HepG2 (cell line): ENCODE results near the gene RHOT2. TPM values are rescaled to one million over a fixed set of nuclear protein-coding genes. Genes with fewer than 3 reads are reported as not detected.

ENCODE experiments used
- ATAC-seq: fragments of 200-7000 bp; cut with Tn5 transposase; 3 replicates; pipeline ENCODE4 v1.9.1; 2020; ENCODE audit warnings: mild to moderate bottlenecking, moderate library complexity
- BruUV-seq: library from RNA; stranded (reverse); fragments of 400-500 nt; replicated peaks from 2 replicates; lab custom pipeline; 2021; lab: Mats Ljungman, UMichigan
- CTCF ChIA-PET: fragments of 300-600 bp; formaldehyde crosslinking; extraction: SDS; loops from one replicate; lab custom pipeline; 2021; ENCODE audit warnings: low total read pairs, inconsistent platforms, low intra/inter-chr PET ratio; lab: Yijun Ruan, JAX
- POLR2A ChIA-PET: fragments of 350-600 bp; sonication (Branson Sonifier 250); formaldehyde crosslinking; loops from one replicate; lab custom pipeline; 2020; ENCODE audit warnings: antibody characterized with exemption, inconsistent platforms; lab: Yijun Ruan, JAX
- DNase-seq: peaks from one replicate; pipeline ENCODE4 v3.0.0-alpha.2; 2015; ENCODE audit warnings: low spot score
- FAIRE-seq: peaks from 3 replicates; lab custom pipeline; 2011; peaks lifted over from hg19 to GRCh38; lab: Jason Lieb, UNC
- H2AFZ ChIP-seq: one replicate; pipeline ENCODE4 v1.6.1; 2011; ENCODE audit warnings: low read length, inconsistent platforms
- H3K27ac ChIP-seq: fragments of 300-600 bp; 3 replicates; pipeline ENCODE4 v1.8.0; 2011; ENCODE audit warnings: mixed run types, mild to moderate bottlenecking, mixed read lengths, low read length, inconsistent platforms; ENCODE audit not compliant: insufficient read depth; ENCODE audit errors: extremely low read length
- H3K27me3 ChIP-seq, 2 experiments: fragments of 200-600 bp in 1 of 2; 2 replicates in 1 of 2; 3 replicates in 1 of 2; pipeline versions ENCODE4 v1.6.0 to v1.8.0; 2011; ENCODE audit warnings: low read length in 2 of 2, mild to moderate bottlenecking in 2 of 2, moderate library complexity in 2 of 2, inconsistent platforms in 1 of 2; ENCODE audit not compliant: insufficient read depth in 2 of 2, control insufficient read depth in 1 of 2
- H3K36me3 ChIP-seq, 2 experiments: fragments of 200-600 bp in 1 of 2; replicated peaks in 1 of 2; 2 replicates in 1 of 2; 3 replicates in 1 of 2; pipeline versions ENCODE4 v1.5.1 to v1.8.0; 2011; ENCODE audit warnings: low read length in 2 of 2, inconsistent platforms in 1 of 2; ENCODE audit not compliant: insufficient read depth in 2 of 2, control insufficient read depth in 1 of 2
- H3K4me1 ChIP-seq: 2 replicates; pipeline ENCODE4 v1.5.1; 2012; ENCODE audit warnings: low read length, inconsistent platforms; ENCODE audit not compliant: insufficient read depth
- H3K4me2 ChIP-seq: 2 replicates; pipeline ENCODE4 v1.6.0; 2011; ENCODE audit warnings: low read depth, low read length, inconsistent platforms
- H3K4me3 ChIP-seq, 3 experiments: fragments of 200-600 bp in 1 of 3; sonication (generic), shearing (Covaris generic) in 1 of 3; replicated peaks in 1 of 3; 2 replicates each; pipeline ENCODE4 v1.5.1; 2011 to 2016; ENCODE audit warnings: low read length in 3 of 3, inconsistent platforms in 2 of 3, low read depth in 2 of 3, mild to moderate bottlenecking in 2 of 3, control low read depth in 1 of 3, mixed read lengths in 1 of 3; ENCODE audit not compliant: insufficient read depth in 1 of 3
- H3K79me2 ChIP-seq: one replicate; pipeline ENCODE4 v1.6.1; 2011; ENCODE audit warnings: low read length, inconsistent platforms; ENCODE audit not compliant: insufficient read depth
- H3K9ac ChIP-seq: 2 replicates; pipeline ENCODE4 v1.6.0; 2011; ENCODE audit warnings: mild to moderate bottlenecking, low read depth, low read length, inconsistent platforms; ENCODE audit not compliant: insufficient read depth
- H3K9me3 ChIP-seq: 2 replicates; pipeline ENCODE4 v1.5.1; 2012; ENCODE audit warnings: mild to moderate bottlenecking, low read length
- H4K20me1 ChIP-seq: 2 replicates; pipeline ENCODE4 v1.6.0; 2011; ENCODE audit warnings: inconsistent platforms, mild to moderate bottlenecking, low read length, moderate library complexity; ENCODE audit not compliant: insufficient read depth
- CHCHD3 ChIP-seq: sonication (generic); formaldehyde crosslinking; IDR thresholded peaks from 2 replicates; pipeline ENCODE4 v1.8.0; 2022; ENCODE audit warnings: mild to moderate bottlenecking, missing genetic modification reagents, moderate library complexity
- IRF1 ChIP-seq: sonication (generic); formaldehyde crosslinking; IDR thresholded peaks from 2 replicates; pipeline ENCODE4 v1.4.0; 2020; ENCODE audit warnings: low read depth, mild to moderate bottlenecking, missing genetic modification reagents
- MAFK ChIP-seq, 2 experiments: IDR thresholded peaks in 1 of 2; conservative IDR thresholded peaks in 1 of 2; 2 replicates each; pipeline ENCODE4 v1.6.1; 2011; ENCODE audit warnings: improper control_type of control experiment in 2 of 2, low read length in 2 of 2
- MED1 ChIP-seq: sonication (generic); formaldehyde crosslinking; IDR thresholded peaks from 2 replicates; pipeline ENCODE4 v1.4.0; 2020; ENCODE audit warnings: missing genetic modification reagents
- POLR2G ChIP-seq: fragments of 200-400 bp; formaldehyde crosslinking; IDR thresholded peaks from 2 replicates; pipeline ENCODE4 v1.6.1; 2018; ENCODE audit warnings: mild to moderate bottlenecking, low read depth, low read length, moderate library complexity
- REPIN1 ChIP-seq: sonication (generic); formaldehyde crosslinking; IDR thresholded peaks from 2 replicates; pipeline ENCODE4 v1.8.0; 2022; ENCODE audit warnings: missing genetic modification reagents, low read depth, mild to moderate bottlenecking, borderline replicate concordance
- TARDBP ChIP-seq: sonication (generic); formaldehyde crosslinking; IDR thresholded peaks from 2 replicates; pipeline ENCODE4 v1.8.0; 2022; ENCODE audit warnings: mild to moderate bottlenecking, missing genetic modification reagents
- TBL1XR1 ChIP-seq: fragments of 150-350 bp; IDR thresholded peaks from 2 replicates; pipeline ENCODE4 v1.6.1; 2014; ENCODE audit warnings: borderline replicate concordance, low read length; ENCODE audit not compliant: partially characterized antibody
- TEF ChIP-seq: sonication (generic); formaldehyde crosslinking; IDR thresholded peaks from 2 replicates; pipeline ENCODE4 v1.5.0; 2020; ENCODE audit warnings: missing genetic modification reagents
- UBTF ChIP-seq: sonication (generic); formaldehyde crosslinking; IDR thresholded peaks from 2 replicates; pipeline ENCODE4 v1.4.0; 2020; ENCODE audit warnings: mild to moderate bottlenecking, missing genetic modification reagents
- ZFP36L1 ChIP-seq: sonication (generic); formaldehyde crosslinking; IDR thresholded peaks from 2 replicates; pipeline ENCODE4 v1.8.0; 2022; ENCODE audit warnings: mild to moderate bottlenecking, missing genetic modification reagents, moderate library complexity
- ZNF10 ChIP-seq: sonication (generic); formaldehyde crosslinking; IDR thresholded peaks from 2 replicates; pipeline ENCODE4 v1.4.0; 2020; ENCODE audit warnings: mild to moderate bottlenecking, low read depth, missing genetic modification reagents, borderline replicate concordance
- ZNF263 ChIP-seq: sonication (generic); formaldehyde crosslinking; IDR thresholded peaks from 2 replicates; pipeline ENCODE4 v1.4.0; 2020; ENCODE audit warnings: missing genetic modification reagents
- WGBS: methylation state at CpG from one replicate; pipeline ENCODE4 v1.1.6; 2017; ENCODE audit warnings: low lambda C conversion rate; 5-methylcytosine and 5-hydroxymethylcytosine counted together
- in situ Hi-C: cut with HindIII; loops from 2 replicates; pipeline ENCODE4 v1.10.0; 2017; ENCODE audit warnings: low pct_unique_long_range_greater_than_20kb; ENCODE audit not compliant: extremely low pct_ligation_motif_present
- intact Hi-C: fragments of 100-400 bp; cut with micrococcal nuclease; formaldehyde crosslinking; loops from one replicate; pipeline ENCODE4 v1.10.0; 2022; ENCODE audit not compliant: unreplicated experiment
- polyA plus RNA-seq, 8 experiments: library from polyadenylated mRNA; depleted of rRNA in 3 of 8; stranded (reverse) in 7 of 8; unstranded in 1 of 8; fragments of >200 nt; fragmentation: Illumina TruSeq in 4 of 8; extraction: Trizol in 4 of 8; gene quantifications; 2 replicates each; pipeline versions ENCODE4 v1.2.1 to v1.2.3, GENCODE V29; 2011 to 2016; ENCODE audit warnings: low read depth in 4 of 8, missing spikeins in 1 of 8, mixed read lengths in 1 of 8; ENCODE audit not compliant: insufficient read depth in 1 of 8
- total RNA-seq, 5 experiments: library from RNA; depleted of rRNA; stranded (reverse); fragments of >200 nt; fragmentation: Illumina TruSeq; extraction: Trizol; gene quantifications; 2 replicates each; pipeline ENCODE4 v1.2.3, GENCODE V29; 2016; ENCODE audit warnings: low read depth in 1 of 5

RHOT2 gene
- total and polyA plus RNA-seq, 2 of the 13 experiments (the other 11 are each of a cell fraction or from before 2014, with no cell fraction given): 63.6 to 76.9 TPM

GRCh38 chr16:667780-668518 is at the start of gene RHOT2 (continued):
- no peak for TF ChIP-seq ZFP36L1 (CRISPR knock-in tag)
- TF ChIP-seq REPIN1 (CRISPR knock-in tag): peak; percentile 34; the same call in 1 of the 2 replicates
- 0 out of 2 replicates have a peak, but pooled peaks have one; percentile 23 for TF ChIP-seq CHCHD3
- TF ChIP-seq TARDBP (CRISPR knock-in tag): peak; percentile 85
- no peak for TF ChIP-seq IRF1
- TF ChIP-seq POLR2G: peak; percentile 84

DNA sequence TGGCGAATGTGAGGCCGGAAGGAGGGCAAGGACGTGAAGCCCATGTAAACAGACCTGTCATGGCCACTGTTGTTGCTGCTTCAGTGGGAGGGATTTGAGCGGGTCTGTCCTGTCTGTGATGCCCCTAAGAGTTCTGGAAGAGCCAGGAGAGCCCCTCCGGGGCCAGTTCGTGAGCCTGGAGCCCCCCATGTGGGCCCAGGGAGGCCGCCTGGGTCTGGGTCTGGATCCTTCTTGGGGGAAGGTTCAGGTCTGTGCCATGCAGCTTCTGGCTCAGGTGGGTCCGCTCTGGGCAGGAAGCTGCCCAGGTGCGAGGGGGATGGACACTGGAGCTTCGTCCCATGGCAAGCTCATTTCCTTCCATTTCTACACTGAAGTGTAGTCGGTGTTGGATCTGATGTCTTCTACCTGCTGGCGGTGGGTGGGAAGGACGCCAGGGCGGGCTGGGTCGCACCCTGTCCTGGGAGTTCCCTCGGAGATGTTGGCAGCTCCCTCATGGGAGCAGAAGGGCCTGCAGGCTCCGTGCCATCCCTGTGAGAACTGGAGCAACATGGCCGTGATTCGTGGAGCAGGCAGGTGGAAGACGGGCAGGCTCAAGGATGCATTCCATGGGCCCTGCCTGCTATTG is 48.3 kb upstream of the RHOT2 start:
- 96% methylated on average over 20 of the region's 20 CpGs for WGBS
- Histone ChIP-seq H3K9ac (no peak overlapping the region), H3K27ac (no peak overlapping the region), H3K9me3 (no peaks in the 10 kb centered on the region), H3K4me1 (peaks cover 9% of the 10 kb centered on the region), H4K20me1 (no peaks in the 10 kb centered on the region), H3K27me3 (no peaks in the 10 kb centered on the region), H3K79me2 (no peaks in the 10 kb centered on the region), H3K4me2 (no peak overlapping the region), H3K4me3 (no peak overlapping the region), H2AFZ (no peak overlapping the region), H3K36me3 (peaks cover 0 to 6% of the 10 kb centered on the region in 2 experiments; a peak in 1 of 5 replicates)
- FAIRE-seq (no peak), ATAC-seq (no peak), DNase-seq (no peak)
- ChIA-PET POLR2A (no interaction called here), CTCF (no interaction called here)
- intact Hi-C loops (no loop called here), in situ Hi-C loops (no loop called here)
- no TSS peak for BruUV-seq
- TF ChIP-seq UBTF (CRISPR knock-in tag): no peak
- TF ChIP-seq MED1 (CRISPR knock-in tag): no peak
- TF ChIP-seq ZNF263 (CRISPR knock-in tag): no peak
- TF ChIP-seq TEF (CRISPR knock-in tag): no peak
- TF ChIP-seq MAFK (conservative IDR thresholded peaks at IDR 0.05 in 1 of 2, IDR thresholded peaks at IDR 0.05 in 1 of 2; ENCODE audit: low read length in 2 of 2): no peak
- TF ChIP-seq TBL1XR1: no peak
- TF ChIP-seq ZNF10 (CRISPR knock-in tag): no peak
